NCI-H510A treated with DMSO at 0.1 percent for 48 hours (cell line): Measurements from ENCODE around the gene KIAA2012.

Experiments
- DNase-seq: peaks from one replicate; lab custom pipeline; 2025; lab: John Stamatoyannopoulos, UW

Gene KIAA2012

DNA sequence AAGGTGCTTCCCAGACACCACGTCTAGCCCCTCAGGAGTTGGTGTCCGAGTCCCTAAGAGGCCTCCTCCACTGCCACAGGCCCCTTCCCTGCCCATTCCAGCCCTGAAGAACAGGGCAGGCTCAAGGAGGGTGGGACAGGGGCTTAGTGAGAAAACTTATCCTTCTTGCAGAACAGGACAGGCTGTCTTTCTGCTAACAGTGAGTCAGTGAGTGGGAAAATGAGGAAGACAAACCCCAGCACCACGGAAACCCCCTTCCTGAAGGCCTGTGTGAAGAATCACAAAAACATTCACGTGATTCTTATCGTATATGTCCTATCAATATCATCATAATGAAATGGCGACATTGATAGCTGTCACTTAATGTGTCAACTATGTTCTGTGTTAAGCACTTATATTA lies 29.6 kb upstream of the KIAA2012 start:
- DNase-seq = no peak

DNA sequence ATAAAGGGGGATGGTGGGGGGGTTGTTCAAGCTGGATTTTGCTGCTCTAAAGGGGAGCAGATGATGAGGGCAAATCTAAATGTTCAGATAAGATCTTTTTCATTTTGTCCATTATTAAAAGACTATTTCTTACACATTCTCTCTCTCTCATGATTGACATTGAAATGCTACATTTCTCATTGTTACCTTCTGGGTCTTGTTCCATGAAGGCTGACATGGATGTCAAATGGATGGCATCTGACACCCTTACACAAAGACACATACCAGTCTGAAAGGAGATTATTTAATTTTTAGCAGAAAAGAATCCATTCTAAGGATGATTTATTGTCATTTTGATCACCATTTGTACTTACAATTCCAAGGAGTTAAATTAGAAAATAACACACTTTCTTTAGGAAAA lies 28.3 kb upstream of the KIAA2012 start:
- DNase-seq = no peak

- DNase-seq = no peak
These were observed 26.5 kb upstream of the KIAA2012 start for GRCh38 chr2:202046572-202046971.

- no peak for DNase-seq
These were observed 23.8 kb upstream of the KIAA2012 start for GRCh38 chr2:202049092-202049728.

GRCh38 chr2:202049840-202050239 lies 23.2 kb upstream of the KIAA2012 start:
- no peak for DNase-seq

DNA sequence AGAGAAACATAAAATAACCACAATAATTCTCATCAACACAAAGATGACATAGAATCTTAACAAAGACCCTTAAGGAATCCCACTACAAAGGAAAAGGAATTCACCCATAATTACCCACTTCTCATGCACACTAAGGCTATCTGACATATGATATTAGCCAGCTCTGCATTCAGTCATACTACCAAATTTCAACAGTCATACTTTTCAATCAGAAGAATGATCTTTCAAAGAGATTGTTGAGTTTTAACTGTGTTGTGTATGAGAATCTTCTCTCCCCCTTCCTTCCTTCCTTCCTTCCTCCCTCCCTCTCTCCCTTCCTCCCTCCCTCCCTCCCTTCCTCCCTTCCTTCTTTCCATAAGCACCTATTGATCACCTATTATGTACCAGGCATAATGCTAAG lies 22.4 kb upstream of the KIAA2012 start:
- DNase-seq = no peak

GRCh38 chr2:202051499-202052161 lies 21.4 kb upstream of the KIAA2012 start:
- no peak for DNase-seq

GRCh38 chr2:202052235-202052634 lies 20.8 kb upstream of the KIAA2012 start:
- DNase-seq = no peak

DNA sequence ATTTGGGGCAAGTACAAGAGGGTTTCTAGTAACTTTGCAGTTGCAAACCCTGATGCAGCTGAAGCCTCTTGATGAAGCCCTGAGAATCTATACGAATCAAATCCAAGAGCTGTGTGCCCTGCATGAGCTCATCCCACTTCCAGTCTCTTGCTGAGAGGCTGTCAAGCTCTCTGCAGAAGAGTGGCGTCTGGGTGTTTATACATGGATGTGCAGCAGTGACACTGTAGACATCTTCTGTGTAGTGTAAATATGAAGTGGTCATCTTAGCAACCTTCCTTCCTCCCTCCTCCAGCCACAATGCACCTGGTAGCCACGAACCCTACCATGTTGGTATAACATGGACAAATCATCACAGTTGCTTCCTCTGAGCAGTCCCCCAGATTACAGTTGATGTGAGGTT lies 18.4 kb upstream of the KIAA2012 start:
- DNase-seq = peak; percentile 36

- DNase-seq = peak; percentile 38
These were observed 16.4 kb upstream of the KIAA2012 start for GRCh38 chr2:202056611-202057010.

DNA sequence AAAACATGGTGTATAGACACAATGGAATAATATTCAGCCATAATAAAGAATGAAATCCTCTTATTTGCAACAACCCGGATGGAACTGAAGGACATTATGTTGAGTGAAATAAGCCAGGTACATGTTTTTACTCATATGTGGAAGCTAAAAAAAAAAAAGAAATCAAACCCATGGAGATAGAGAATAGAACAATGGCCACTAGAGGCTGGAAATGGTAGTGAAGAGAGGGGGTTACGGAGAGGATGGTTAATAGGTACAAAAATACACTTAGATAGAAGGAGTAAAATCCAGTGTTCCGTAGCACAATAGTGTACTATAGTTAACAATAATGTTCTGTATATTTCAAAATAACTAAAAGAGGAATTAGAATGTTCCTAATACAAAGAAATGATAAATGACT lies 12.8 kb upstream of the KIAA2012 start:
- DNase-seq = no peak

DNA sequence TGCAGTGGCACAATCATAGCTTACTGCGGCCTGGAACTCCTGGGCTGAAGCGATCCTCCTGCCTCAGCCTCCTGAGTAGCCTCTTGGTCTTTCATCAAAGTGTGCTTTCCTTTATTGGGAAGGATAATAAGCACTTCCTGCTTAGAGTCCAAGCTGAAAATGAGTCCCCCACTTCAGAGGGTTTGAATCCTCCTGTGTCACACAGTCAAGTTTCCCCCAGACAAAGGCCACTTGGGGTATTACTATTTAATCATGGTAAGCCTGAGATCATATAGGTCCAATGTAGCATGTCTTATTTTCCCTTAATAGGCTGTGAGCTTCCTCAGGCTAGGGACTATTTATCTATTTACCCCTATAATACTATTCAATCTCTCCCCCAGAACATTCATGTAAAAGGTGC lies 11.4 kb upstream of the KIAA2012 start:
- DNase-seq = no peak

DNA sequence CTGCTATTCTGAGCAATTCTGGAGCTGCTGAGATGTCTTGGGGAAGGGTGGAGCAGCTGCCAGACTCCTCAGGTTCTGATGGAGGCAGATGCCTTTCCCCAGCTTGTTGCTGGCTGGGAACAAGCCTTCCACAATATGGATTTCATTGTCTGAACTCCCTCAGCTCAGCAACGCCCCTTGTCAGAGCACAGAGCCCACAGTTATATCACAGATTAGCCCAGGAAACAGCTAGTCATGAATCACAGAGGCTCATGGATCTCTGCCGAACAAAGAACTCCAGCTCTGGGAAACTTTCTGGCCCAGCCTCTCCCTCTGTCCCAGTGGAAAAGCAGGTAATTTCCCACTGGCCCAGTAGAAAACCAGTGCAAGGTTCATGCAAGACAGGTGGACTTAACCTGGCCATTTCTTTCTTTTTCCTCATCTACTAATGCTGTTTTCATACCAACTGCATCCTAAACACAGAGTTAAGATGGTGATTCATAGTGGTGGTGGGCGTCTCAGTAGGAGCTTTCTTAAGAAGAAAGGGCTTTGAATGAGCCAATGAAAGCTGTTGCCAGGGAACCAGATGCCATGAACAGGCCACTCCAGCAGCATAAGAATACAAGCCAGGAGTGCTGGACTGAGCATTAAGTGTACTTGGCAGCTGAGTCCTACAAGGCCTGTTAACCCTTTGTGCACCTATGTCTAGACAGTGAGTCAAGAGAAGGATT lies 8.7 kb upstream of the KIAA2012 start:
- DNase-seq = peak; percentile 21

DNA sequence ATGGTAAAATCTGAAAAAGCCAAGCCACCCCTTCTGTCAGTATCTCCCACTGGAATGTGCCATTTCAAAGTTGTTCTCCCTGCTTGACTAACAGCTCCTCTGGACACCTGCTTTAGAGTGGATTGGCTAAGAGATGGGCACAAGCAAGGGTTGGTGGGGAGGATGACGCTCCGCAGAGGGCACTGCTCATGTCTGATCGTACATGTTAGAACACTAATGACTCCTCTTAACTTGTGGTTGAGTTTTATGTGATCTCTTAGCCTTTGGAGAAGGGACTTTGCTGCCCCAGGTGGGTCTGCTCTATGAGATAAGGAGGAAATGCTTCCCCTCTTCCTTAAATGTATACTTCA lies 8.2 kb upstream of the KIAA2012 start:
- no peak for DNase-seq

DNA sequence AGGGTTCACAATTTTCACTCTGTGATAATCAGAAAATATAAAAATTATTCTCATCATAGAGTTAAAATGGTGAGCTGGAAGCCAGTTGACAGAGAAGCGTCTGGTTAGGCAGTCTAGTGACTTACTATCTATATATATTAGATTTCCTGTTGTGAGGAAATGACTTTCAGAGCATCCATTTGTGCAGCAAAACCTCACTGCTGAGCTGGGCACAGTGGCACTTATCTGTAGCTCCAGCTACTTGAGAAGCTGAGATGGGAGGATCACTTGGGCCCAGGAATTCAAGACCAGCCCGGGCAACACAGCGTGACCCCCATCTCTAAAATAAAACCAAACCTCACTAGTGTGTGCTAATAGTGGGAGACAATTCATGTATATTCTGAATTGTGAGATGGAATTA lies 7.2 kb upstream of the KIAA2012 start:
- no peak for DNase-seq

GRCh38 chr2:202066875-202067274 lies 6.2 kb upstream of the KIAA2012 start:
- DNase-seq = no peak

DNA sequence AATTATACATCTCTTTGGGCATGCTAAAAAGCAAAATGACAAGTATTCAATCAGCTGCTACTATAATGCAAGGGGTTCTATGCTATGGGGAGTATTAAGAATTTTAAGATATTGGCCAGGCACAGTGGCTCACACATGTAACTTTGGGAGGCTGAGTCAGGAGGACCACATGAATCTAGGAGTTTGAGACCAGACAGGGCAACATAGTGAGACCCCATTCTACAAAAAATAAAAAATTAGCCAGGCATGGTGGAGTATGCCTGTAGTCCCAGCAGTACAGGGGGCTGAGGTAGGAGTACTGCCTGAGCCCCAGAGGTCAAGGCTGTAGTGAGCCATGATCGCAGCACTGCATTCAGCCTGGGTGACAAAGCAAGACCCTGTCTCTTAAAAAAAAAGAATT lies 5.5 kb upstream of the KIAA2012 start:
- no peak for DNase-seq

GRCh38 chr2:202069170-202070067 lies 3.6 kb upstream of the KIAA2012 start:
- DNase-seq = no peak

DNA sequence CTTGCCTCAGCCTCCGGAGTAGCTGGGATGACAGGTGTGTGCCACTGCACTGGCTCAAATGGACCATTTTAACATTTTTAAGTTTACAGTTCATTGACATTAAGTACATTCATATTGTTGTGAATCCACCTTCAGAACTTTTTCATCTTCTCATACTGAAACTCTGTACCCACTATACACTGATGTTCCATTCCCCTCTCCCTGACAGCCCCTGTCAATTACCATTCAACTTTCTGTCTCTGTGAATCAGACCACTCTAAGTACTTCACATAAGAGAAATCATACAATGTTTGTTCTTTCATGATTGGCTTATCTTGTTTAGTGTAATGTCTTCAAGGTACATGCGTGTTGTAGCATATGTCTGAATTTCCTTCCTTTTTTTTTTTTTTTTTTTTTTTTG lies 1.9 kb upstream of the KIAA2012 start:
- DNase-seq = no peak

DNA sequence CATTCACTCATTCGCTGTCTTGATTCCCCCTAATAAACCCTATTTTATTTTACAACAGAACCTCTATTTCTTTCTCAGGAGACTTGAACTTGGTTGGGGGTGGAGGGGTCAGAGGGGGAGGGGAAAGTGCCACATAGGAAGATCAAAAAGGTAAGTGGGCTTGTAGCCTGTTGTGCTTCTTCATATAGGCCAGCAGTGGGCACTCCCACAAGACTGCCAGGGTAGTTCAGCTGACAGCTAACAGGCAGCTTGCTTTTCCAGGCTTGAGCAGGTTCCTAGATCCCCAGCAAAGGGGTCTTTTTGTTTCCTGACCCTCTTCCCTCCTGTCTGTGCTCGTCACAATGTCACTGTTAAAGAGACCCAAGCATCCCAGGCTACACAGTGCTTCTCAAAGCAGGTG lies 829 bp upstream of the KIAA2012 start:
- no peak for DNase-seq

- no peak for DNase-seq
These were observed 1.3 kb downstream of the KIAA2012 start for GRCh38 chr2:202074324-202074723.

DNA sequence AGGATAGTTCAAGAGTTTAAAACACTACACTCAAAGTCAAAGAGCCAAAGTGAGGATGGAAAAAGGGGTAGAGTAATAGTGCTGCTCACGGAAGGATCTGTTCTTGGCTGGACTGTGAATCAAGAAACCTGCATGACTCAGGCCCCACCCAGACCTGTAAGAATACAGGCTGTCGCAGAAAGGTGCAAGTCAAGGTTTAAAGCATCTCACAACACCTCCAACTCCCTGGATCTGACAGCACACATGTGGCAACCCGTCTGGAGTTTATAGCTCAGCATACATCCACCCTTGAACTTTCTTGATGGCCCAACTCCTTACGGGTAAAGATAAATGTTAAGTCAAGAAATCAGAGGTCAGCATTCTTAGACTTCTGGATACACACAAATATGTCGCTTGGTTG lies 6.3 kb downstream of the KIAA2012 start:
- no peak for DNase-seq

GRCh38 chr2:202084265-202084664 lies 11.2 kb downstream of the KIAA2012 start:
- peak; percentile 7 for DNase-seq
